Astrocyte (in vitro differentiated cells and primary cell): ENCODE data around the gene DUS2. TPM values are rescaled to one million over a fixed set of nuclear protein-coding genes. Genes with fewer than 3 reads are reported as not detected.

Experiments used
- DNase-seq: peaks from one replicate; pipeline ENCODE4 v3.0.0-alpha.2; 2010; ENCODE audit warnings: low read depth
- FAIRE-seq: peaks from 2 replicates; lab custom pipeline; 2011; peaks lifted over from hg19 to GRCh38; lab: Jason Lieb, UNC
- H2AFZ ChIP-seq: 2 replicates; pipeline ENCODE4 v1.6.0; 2012; ENCODE audit warnings: low read depth, low read length, inconsistent platforms
- H3K27ac ChIP-seq: 2 replicates; pipeline ENCODE4 v1.5.1; 2011; ENCODE audit warnings: low read depth, low read length, inconsistent platforms
- H3K27me3 ChIP-seq: 2 replicates; pipeline ENCODE4 v1.6.0; 2011; ENCODE audit warnings: low read length, inconsistent platforms; ENCODE audit not compliant: insufficient read depth
- H3K36me3 ChIP-seq: 2 replicates; pipeline ENCODE4 v1.5.1; 2011; ENCODE audit warnings: low read length, inconsistent platforms; ENCODE audit not compliant: insufficient read depth
- H3K4me1 ChIP-seq: 2 replicates; pipeline ENCODE4 v1.5.1; 2011; ENCODE audit warnings: low read length, inconsistent platforms; ENCODE audit not compliant: insufficient read depth
- H3K4me2 ChIP-seq: 2 replicates; pipeline ENCODE4 v1.6.0; 2012; ENCODE audit warnings: low read length, inconsistent platforms
- H3K4me3 ChIP-seq: 2 replicates; pipeline ENCODE4 v1.5.1; 2011; ENCODE audit warnings: low read depth, mild to moderate bottlenecking, low read length, inconsistent platforms; ENCODE audit not compliant: insufficient read depth
- H3K79me2 ChIP-seq: 2 replicates; pipeline ENCODE4 v1.6.0; 2012; ENCODE audit warnings: mild to moderate bottlenecking, low read length, inconsistent platforms; ENCODE audit not compliant: insufficient read depth
- H3K9ac ChIP-seq: 2 replicates; pipeline ENCODE4 v1.6.0; 2012; ENCODE audit warnings: mild to moderate bottlenecking, low read length, inconsistent platforms
- H3K9me3 ChIP-seq: 2 replicates; pipeline ENCODE4 v1.5.1; 2012; ENCODE audit warnings: low read depth, mild to moderate bottlenecking, low read length, inconsistent platforms; ENCODE audit not compliant: insufficient read depth
- H4K20me1 ChIP-seq: 2 replicates; pipeline ENCODE4 v1.6.0; 2012; ENCODE audit warnings: low read length, inconsistent platforms; ENCODE audit not compliant: insufficient read depth
- H3K27ac Mint-ChIP-seq: one replicate; pipeline ENCODE4 v1.8.0; 2021; ENCODE audit warnings: mild to moderate bottlenecking, mixed read lengths; ENCODE audit not compliant: unreplicated experiment
- H3K27me3 Mint-ChIP-seq: one replicate; pipeline ENCODE4 v1.8.0; 2021; ENCODE audit warnings: low read depth, mixed read lengths; ENCODE audit not compliant: unreplicated experiment
- H3K36me3 Mint-ChIP-seq: one replicate; pipeline ENCODE4 v1.8.0; 2021; ENCODE audit warnings: low read depth, mixed read lengths; ENCODE audit not compliant: unreplicated experiment
- H3K4me1 Mint-ChIP-seq: one replicate; pipeline ENCODE4 v1.8.0; 2021; ENCODE audit warnings: low read depth, mixed read lengths; ENCODE audit not compliant: unreplicated experiment
- H3K4me3 Mint-ChIP-seq: one replicate; pipeline ENCODE4 v1.8.0; 2021; ENCODE audit warnings: mild to moderate bottlenecking, moderate library complexity, mixed read lengths; ENCODE audit not compliant: unreplicated experiment
- H3K9me3 Mint-ChIP-seq: one replicate; pipeline ENCODE4 v1.8.0; 2021; ENCODE audit warnings: mild to moderate bottlenecking, mixed read lengths; ENCODE audit not compliant: unreplicated experiment
- CTCF ChIP-seq: IDR thresholded peaks from 2 replicates; pipeline ENCODE4 v1.5.1; 2011; ENCODE audit warnings: low read depth, mild to moderate bottlenecking, inconsistent platforms, low read length, moderate library complexity; ENCODE audit not compliant: insufficient read depth
- EZH2 ChIP-seq: IDR thresholded peaks from 2 replicates; pipeline ENCODE4 v1.6.1; 2012; ENCODE audit warnings: mild to moderate bottlenecking, low read length, inconsistent platforms; ENCODE audit not compliant: insufficient read depth
- total RNA-seq: library from RNA; stranded (reverse); gene quantifications from 2 replicates; pipeline ENCODE4 v1.2.1, GENCODE V29; 2021

The DUS2 gene
- total RNA-seq, 1 donor from 2014 or later, result 14.9 TPM

GRCh38 chr16:68093816-68094613, 70.9 kb downstream of the DUS2 start:
- peaks cover 13% of the 10 kb centered on the region for H3K4me1 ChIP-seq
- Mint-ChIP-seq H3K9me3 (peaks cover 1% of the 10 kb centered on the region), H3K4me3 (no peak overlapping the region), H3K27ac (no peak overlapping the region), H3K36me3 (peaks cover 2% of the 10 kb centered on the region), H3K4me1 (peaks cover 35% of the 10 kb centered on the region), H3K27me3 (no peaks in the 10 kb centered on the region)
- H3K27ac ChIP-seq, result no peak overlapping the region
- H4K20me1 ChIP-seq, result peaks cover 53% of the 10 kb centered on the region
- FAIRE-seq (peak; percentile 64), DNase-seq (peak; percentile 15)
- H2AFZ ChIP-seq, result no peak overlapping the region
- peaks cover 96% of the 10 kb centered on the region for H3K79me2 ChIP-seq
- no peak overlapping the region for H3K4me2 ChIP-seq
- no peaks in the 10 kb centered on the region for H3K9me3 ChIP-seq
- no peak for TF ChIP-seq EZH2
- TF ChIP-seq CTCF, result peak; percentile 47
- no peaks in the 10 kb centered on the region for H3K36me3 ChIP-seq
- H3K9ac ChIP-seq, result no peak overlapping the region
- no peak overlapping the region for H3K4me3 ChIP-seq
- no peaks in the 10 kb centered on the region for H3K27me3 ChIP-seq

GRCh38 chr16:68094614-68094934, 71.5 kb downstream of the DUS2 start:
- Histone ChIP-seq H2AFZ (no peak overlapping the region), H3K36me3 (no peaks in the 10 kb centered on the region), H3K4me3 (no peak overlapping the region), H3K27me3 (no peaks in the 10 kb centered on the region), H3K9ac (no peak overlapping the region), H3K9me3 (no peaks in the 10 kb centered on the region), H3K4me2 (no peak overlapping the region), H3K79me2 (peaks cover 91% of the 10 kb centered on the region), H3K4me1 (peaks cover 13% of the 10 kb centered on the region), H3K27ac (no peak overlapping the region), H4K20me1 (peaks cover 52% of the 10 kb centered on the region)
- Mint-ChIP-seq H3K36me3 (peaks cover 2% of the 10 kb centered on the region), H3K4me3 (no peak overlapping the region), H3K27me3 (no peaks in the 10 kb centered on the region), H3K27ac (no peak overlapping the region), H3K4me1 (peaks cover 35% of the 10 kb centered on the region), H3K9me3 (peaks cover 1% of the 10 kb centered on the region)
- DNase-seq, result no peak
- TF ChIP-seq CTCF, result no peak
- no peak for TF ChIP-seq EZH2
- no peak for FAIRE-seq

GRCh38 chr16:68096491-68096890, 73.4 kb downstream of the DUS2 start:
- no peaks in the 10 kb centered on the region for H3K36me3 ChIP-seq
- H3K4me1 ChIP-seq, result peaks cover 11% of the 10 kb centered on the region
- H3K4me1 Mint-ChIP-seq, result peaks cover 24% of the 10 kb centered on the region
- no peak overlapping the region for H3K27ac ChIP-seq
- no peak for TF ChIP-seq CTCF
- no peak for TF ChIP-seq EZH2
- H3K27me3 Mint-ChIP-seq, result no peaks in the 10 kb centered on the region
- no peaks in the 10 kb centered on the region for H3K9me3 ChIP-seq
- H3K27me3 ChIP-seq, result no peaks in the 10 kb centered on the region
- H3K79me2 ChIP-seq, result peaks cover 88% of the 10 kb centered on the region
- H3K4me3 Mint-ChIP-seq, result no peak overlapping the region
- H3K4me2 ChIP-seq, result no peak overlapping the region
- peaks cover 68% of the 10 kb centered on the region for H4K20me1 ChIP-seq
- H2AFZ ChIP-seq, result no peak overlapping the region
- no peak for FAIRE-seq
- H3K27ac Mint-ChIP-seq, result no peak overlapping the region
- H3K9ac ChIP-seq, result no peak overlapping the region
- peaks cover 6% of the 10 kb centered on the region for H3K36me3 Mint-ChIP-seq
- peaks cover 1% of the 10 kb centered on the region for H3K9me3 Mint-ChIP-seq
- no peak overlapping the region for H3K4me3 ChIP-seq
- DNase-seq, result no peak
